HCT116 (cell line): ENCODE results near the gene HECW1.

Experiments used
- SIN3A ChIP-seq: IDR thresholded peaks from 2 replicates; pipeline ENCODE4 v1.6.1; 2012; ENCODE audit warnings: low read depth
- TF ChIP-seq, protein P1 (sequence below), 3 experiments: fragments of 200-600 bp in 1 of 3; sonication (generic) in 1 of 3; IDR thresholded peaks in 2 of 3; conservative IDR thresholded peaks in 1 of 3; 2 replicates each; pipeline ENCODE4 v1.5.1; 2012 to 2017; ENCODE audit warnings: low read depth in 2 of 3, low read length in 2 of 3, antibody characterized with exemption in 1 of 3, borderline replicate concordance in 1 of 3, control low read depth in 1 of 3, mild to moderate bottlenecking in 1 of 3, mixed read lengths in 1 of 3, mixed run types in 1 of 3, moderate library complexity in 1 of 3; ENCODE audit not compliant: insufficient read depth in 1 of 3

DNA sequence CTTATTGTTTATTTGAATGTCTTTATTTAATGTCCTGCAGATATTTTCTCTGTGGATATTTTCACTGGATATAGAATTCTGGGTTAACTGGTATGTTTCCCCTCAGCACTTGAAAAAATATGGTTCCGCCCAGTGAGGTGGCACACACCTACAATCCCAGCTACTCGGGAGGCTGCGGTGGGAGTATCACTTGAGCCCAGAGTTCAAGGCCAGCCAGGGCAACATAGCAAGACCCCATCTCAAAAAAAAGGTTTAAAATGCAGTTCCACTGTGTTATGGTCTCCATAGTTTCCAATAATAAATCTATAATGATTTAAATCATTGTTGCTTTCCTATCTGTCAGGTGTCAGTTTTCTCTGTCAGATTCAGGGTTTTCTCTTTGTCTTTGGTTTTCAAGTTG is 305.0 kb downstream of the HECW1 start:
- TF ChIP-seq, protein P1, sequence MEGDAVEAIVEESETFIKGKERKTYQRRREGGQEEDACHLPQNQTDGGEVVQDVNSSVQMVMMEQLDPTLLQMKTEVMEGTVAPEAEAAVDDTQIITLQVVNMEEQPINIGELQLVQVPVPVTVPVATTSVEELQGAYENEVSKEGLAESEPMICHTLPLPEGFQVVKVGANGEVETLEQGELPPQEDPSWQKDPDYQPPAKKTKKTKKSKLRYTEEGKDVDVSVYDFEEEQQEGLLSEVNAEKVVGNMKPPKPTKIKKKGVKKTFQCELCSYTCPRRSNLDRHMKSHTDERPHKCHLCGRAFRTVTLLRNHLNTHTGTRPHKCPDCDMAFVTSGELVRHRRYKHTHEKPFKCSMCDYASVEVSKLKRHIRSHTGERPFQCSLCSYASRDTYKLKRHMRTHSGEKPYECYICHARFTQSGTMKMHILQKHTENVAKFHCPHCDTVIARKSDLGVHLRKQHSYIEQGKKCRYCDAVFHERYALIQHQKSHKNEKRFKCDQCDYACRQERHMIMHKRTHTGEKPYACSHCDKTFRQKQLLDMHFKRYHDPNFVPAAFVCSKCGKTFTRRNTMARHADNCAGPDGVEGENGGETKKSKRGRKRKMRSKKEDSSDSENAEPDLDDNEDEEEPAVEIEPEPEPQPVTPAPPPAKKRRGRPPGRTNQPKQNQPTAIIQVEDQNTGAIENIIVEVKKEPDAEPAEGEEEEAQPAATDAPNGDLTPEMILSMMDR (IDR thresholded peaks at IDR 0.05 in 2 of 3, conservative IDR thresholded peaks at IDR 0.05 in 1 of 3; ENCODE audit: borderline replicate concordance in 1 of 3, insufficient read depth in 1 of 3, low read depth in 2 of 3, low read length in 2 of 3): no peak
- no peak for TF ChIP-seq SIN3A
